ENCODE measurements around the gene PCAT7.
"Not testable (repeated sequence)": the region's sequence is repeated elsewhere in the genome, so short reads cannot be mapped to it uniquely, and the experiment has no call there.

The PCAT7 gene

DNA sequence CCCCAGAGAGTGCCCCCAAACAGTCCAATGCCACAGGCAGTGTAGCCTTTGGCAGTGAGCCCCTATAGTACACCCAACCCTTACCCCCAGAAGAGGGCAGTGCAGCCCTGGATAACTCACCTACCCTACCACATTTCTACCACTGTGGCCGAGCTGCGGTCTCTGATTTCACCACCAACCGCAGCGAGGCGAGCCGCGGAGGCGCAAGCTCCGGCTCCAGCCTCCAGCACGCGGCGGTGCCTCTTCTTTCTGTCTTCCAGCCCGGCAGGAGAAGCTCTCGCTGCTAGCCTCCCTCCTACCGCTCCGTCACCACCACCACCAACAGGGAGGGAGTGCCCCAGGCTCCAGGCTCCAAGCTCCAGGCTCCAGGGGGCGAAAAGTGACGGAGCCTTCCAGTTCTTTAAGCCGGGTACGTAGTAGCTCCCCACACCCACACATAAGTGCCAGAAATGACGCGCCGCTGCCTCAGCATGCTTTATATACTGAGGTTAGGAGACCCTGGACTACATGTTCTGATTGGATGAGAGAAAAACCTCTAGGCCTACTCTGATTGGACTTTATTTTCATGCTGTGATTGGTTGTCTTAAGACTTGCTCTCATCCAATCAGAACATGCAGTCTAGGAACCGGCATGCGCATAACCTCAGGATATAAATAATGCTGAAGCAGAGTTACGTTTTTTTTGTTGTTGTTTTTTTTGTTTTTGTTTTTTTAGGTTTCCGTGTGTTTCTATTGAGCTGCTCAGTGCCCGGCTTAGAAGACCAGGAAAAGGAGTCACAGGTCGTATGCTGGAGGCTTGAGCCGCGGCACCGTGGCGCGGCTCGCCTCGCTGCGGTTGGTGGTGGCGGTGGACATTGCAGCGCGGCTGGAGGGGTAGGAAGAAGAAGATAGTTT, at the start of gene PCAT7:
PCAT7 (plus strand) TSS at position 645 of the 893 bp plus-strand sequence.
- DNase-seq: peak; percentile 85

- not testable (repeated sequence) for DNase-seq
Measured at GRCh38 chr9:94506370-94506769, 48.5 kb upstream of the PCAT7 start.

GRCh38 chr9:94507531-94508258, 47.2 kb upstream of the PCAT7 start:
- DNase-seq: no peak

DNA sequence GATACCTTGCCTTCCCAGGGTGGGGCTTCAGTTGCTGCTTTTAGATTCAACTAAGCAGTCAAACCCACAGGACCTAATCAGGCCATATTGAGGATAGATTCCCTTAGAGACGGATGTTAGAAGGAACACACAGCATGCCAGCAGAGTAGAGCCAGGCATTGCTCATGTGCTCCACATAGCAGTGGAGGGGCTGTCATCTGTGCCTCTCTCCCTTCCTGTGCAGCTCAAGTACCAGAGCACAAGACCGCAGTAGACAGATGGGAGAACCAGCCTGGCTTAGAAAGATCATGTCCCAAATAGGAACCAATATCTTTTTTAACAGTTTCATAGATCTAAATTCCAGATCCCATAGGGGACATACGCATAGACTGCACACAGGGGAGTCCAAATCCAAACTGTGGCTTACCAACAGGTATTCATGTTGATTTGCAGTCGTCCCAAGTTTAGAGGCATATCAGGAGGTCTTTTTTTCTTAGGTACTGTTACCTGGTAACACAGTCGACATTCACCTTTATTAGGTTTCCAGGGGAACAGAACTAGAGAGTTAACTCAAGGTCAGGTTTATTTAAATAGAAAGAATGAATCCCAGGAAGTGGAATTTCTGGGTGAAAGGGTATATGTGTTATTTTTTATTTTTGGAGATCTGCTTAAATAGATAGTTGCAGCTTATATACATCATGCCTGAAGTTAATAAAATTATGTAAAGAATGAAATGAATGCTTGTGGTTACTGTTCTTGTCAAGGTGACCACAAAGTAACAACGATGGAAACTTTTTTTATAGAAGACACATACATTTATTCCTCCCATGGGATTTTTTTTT, 43.5 kb upstream of the PCAT7 start:
- DNase-seq: no peak

DNA sequence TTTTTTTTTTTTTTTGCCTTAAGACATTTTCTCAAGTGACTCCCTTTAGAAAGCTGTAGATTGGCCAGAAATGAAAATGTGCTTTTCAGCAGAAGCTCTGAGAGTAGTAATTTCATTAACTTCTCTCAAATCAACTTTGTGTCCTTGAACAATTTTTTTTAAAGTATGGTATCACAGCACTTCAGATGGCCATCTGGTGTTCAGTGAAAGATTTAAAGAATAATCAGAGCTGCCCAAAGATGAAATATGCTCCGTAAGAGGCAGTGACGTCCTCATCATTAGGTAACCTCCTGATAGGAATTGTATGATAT, 43.0 kb upstream of the PCAT7 start:
- no peak for DNase-seq

GRCh38 chr9:94514722-94515121, 40.2 kb upstream of the PCAT7 start:
- DNase-seq: no peak

- DNase-seq: no peak
Measured at GRCh38 chr9:94517254-94517653, 37.6 kb upstream of the PCAT7 start.

DNA sequence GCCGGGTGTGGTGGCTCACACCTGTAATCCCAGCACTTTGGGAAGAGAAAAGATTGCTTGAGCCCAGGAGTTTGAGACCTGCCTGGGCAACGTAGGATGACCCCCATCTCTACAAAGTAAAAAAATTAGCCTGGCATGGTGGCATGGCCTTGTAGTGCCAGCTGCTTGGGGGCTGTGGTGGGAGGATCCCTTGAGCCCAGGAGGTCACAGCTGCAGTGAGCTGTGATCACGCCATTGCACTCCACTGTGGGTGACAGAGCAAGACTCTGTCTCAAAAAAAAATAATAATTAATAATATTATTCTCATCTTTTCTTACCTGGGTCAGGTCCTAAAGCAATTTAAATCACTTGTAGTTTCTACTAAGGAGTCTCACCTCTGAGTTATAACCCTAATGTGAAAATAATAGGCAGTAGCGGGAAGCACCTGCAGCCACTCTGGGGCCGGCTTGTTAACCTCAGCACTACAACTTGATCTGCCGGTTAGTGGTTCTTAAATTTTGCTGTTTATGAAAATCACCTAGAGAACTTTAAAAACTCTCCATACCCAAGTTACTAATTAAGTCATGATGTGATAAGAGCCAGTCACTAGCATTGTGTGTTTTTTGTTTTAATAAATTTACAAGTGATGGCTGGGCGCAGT, 29.4 kb upstream of the PCAT7 start:
- DNase-seq: no peak

DNA sequence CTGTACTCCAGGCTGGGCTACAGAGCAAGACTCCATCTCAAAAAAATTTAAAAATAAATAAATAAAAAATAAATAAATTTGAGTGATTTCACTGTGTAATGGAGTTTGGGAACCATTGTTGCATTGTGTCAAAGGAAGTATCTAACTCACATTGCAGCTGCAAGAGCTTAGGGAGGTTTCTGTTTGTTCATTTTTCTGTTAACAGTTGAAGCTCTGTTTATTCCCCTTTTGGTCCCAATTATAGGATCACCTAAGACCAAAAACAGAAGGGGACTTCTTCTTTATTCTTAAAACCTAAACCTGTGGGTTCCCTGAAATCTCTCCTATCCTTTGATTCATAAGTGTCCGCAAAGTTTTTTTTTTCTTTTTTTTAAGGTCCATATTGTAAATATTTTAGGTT, 28.6 kb upstream of the PCAT7 start:
- no peak for DNase-seq

DNA sequence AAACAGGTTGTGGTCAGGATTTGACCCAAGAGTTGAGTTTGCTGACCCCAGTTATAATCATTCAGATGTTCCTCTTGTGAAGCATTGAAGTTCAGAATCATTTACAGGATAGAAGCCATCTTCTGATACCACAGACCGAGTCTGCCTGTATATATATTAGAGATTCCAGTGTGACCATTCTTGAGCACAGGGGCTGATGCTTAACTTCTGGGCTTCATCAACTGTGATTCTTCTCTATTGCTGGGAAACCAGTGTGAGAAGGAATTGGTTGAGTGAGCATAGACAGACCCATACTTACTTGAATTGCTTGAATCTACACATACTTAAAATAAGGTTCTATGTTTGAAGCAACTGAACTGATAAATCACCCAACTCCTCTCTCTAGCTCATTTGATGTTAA, 27.9 kb upstream of the PCAT7 start:
- DNase-seq: no peak

DNA sequence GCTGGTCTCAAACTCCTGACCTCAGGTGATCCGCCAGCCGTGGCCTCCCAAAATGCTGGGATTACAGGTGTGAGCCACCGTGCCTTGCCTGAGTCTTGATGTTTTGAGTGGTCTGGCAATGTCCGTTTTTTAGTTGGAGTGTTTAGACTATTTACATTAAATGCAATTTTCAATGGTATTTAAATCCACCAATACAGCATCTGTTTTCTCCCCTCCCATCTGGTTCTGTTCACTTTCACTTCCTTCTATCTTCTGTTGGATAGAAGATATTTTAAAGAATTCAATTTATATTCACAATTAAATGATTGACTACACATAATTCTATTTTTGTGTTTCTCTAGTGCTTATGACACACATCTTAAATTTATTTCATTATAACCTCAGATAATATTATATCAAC, 26.0 kb upstream of the PCAT7 start:
- DNase-seq: no peak

DNA sequence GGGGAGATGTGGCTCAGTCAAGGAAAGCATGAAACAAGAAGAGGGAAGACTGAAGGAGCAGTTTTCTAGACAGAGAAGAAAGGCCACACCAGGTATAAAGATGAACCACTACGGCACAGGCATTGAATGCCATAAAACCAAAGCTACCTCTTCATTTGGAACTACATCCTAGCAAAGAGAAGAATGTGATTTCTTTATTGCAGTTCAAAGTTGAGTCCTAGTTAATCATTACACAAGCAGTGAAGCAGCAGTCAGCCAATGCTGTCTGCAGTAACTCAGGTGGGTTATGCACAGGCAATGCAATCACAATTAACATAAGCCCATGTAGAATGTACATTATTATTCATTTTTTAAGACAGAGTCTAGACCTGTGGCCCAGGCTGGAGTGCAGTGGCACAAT, 21.7 kb upstream of the PCAT7 start:
- DNase-seq: no peak

DNA sequence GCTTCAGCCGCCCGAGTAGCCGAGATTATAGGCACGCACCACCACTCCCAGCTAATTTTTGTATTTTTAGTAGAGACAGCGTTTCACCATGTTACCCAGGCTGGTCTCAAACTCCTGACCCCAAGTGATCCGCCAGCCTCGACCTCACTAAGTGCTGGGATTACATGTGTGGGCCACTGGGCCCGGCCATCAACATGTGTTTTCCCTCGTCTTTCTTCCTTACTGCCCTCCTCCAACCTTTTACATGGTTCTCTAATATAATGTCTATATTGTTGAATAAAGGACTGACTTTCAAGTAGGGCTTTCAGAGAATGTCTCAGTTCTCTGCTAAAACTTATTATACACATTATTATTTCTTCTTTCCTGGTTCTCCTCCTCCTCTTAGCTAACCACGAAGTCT, 21.3 kb upstream of the PCAT7 start:
- no peak for DNase-seq

GRCh38 chr9:94534901-94535300, 20.0 kb upstream of the PCAT7 start:
- no peak for DNase-seq

DNA sequence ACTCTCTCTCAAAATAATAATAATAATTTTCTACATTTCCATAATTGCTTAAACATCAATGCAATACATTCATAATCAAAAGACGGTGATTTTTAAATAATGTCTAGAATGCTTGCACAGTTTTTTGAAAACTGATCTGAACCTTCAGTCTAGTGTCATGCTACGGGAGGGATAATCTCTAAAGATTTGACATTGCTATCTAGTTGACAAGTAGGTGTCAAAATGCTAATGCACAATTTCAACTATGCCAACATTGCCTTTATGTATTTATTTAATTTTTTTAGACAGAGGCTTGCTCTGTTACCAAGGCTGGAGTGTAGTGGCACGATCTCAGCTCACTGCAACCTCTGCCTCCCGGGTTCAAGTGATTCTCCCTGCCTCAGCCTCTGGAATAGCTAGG, 16.0 kb upstream of the PCAT7 start:
- no peak for DNase-seq

DNA sequence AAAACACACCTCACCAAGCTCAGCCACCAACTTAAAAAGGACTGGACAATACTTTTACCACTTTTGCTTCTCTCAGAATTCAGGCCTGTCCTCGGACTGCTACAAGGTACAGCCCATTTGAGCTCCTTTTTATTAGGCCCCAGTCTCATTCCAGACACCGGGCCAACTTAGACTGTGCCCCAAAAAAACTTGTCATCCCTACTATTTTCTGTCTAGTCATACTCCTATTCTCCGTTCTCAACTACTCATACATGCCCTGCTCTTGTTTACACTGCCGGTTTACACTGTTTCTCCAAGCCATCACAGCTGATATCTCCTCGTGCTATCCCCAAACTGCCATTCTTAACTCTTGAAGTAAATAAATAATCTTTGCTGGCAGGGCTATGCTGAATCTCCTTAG, 10.5 kb upstream of the PCAT7 start:
- DNase-seq: not testable (repeated sequence)

DNA sequence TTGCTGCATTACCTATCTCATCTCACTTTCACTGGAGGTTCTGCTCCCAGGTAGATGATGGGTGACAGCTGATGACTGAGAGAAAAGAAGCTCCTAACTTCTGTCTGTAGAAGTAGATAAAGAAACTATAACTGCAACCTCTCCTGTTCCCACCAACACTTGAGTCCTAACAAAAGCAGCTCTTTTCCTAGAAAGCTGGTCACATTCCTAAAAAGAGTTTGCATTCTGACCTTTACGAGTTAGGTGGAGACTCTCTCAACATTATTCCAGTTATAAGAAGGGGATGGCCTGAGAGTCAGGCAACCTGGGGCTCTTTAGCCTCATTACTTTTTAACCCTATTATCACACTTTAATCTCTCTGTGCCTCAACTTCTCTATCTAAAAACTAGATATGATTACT, 8.9 kb upstream of the PCAT7 start:
- DNase-seq: no peak

DNA sequence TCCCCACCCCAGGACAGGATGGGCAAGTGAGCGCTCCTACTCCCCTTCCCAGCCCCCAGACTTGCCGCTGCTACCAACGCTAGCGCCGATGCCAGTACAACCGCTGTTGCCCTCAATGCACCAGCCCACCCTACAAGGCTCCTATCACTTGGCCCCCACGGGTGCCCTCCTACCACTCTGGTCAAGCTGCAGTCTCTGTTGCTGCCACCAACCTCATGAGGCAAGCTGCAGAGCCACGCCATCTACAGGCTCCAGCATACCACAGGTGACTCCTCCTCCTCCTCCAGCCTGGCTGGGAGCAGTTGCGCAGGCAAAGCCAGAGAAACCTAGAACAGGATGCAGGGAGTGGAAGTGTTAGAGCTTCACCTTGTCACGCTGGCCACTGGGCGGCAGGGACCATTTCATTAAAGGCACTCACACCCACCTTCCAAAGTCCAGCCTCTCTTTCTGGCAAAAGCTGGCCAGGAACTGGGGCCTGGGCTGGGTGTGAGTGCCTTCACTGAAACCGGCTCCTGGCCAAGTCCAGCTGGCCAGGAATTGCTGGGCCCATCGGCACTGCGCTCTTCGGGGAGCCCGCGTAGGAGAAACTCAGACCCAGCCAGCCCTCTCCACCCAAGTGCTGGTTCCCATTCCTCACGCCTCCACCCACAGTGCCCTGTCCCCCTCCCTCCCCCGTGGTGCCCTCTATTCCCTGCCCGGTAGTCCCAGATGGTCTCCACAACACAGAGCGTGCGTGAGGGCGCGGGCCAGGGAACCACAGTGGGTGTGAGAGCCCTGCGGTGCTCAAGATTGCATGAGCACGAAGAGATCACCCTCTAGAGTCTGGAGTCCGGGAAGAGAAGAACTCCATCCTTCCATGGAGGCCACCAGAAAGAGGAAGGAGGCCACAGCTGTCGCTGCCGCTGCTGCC, 1.6 kb upstream of the PCAT7 start:
- no peak for DNase-seq

GRCh38 chr9:94554078-94554438, 825 bp upstream of the PCAT7 start:
- no peak for DNase-seq

- DNase-seq: no peak
Measured at GRCh38 chr9:94557376-94557775, 2.5 kb downstream of the PCAT7 start.

DNA sequence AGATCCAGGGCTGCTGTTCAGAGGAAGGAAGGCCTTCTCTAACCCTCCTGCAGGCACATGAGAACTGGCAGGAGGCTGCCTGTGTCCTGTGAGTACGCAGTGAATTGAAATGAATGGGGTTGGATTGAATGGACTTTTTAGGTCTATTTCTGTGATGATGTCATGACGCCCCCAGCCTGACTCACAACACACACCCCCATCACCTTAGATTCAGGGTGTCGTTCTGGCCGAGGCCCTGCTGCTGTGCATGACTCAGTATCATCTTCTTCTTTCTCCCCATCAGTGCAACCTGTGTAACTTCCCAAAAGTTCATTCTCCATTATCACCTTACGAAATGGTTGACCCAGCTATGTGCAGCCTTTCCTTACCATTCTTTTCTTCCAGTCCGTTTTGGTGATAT, 5.4 kb downstream of the PCAT7 start:
- no peak for DNase-seq

DNA sequence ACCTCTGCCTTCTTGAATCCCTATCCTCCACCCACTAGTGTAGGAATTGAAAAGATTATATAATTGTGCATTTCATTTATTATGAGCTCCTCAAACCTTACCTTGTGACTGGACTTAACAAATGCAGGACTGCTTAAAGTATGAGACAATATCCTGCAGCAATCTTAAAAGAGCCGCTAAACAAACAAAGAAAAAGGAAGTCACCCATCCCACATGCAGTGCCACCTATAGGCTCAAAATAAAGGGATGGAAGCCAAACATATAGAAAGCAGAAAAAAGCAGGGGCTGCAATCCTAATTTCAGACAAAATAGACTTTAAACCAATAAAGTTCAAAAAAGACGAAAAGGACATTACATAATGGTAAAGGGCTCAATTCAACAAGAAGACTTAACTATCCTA, 8.7 kb downstream of the PCAT7 start:
- DNase-seq: no peak
